ENCODE data around the gene NSG1. TPM values are rescaled to one million over a fixed set of nuclear protein-coding genes. Genes with fewer than 3 reads are reported as not detected.
A peak's percentile ranks its signal among the peaks of the same experiment; 100 is the strongest.

Gene NSG1
- total and polyA plus RNA-seq, 2 of the 13 experiments (the other 11 are each of a cell fraction or from before 2014, with no cell fraction given) = not detected

- in situ Hi-C loops (cut with HindIII; ENCODE audit: extremely low pct_ligation_motif_present, low pct_unique_long_range_greater_than_20kb) = no loop called here
- H3K27me3 ChIP-seq (ENCODE audit: control insufficient read depth in 1 of 2, insufficient read depth in 2 of 2, low read length in 2 of 2) = no peaks in the 10 kb centered on the region
- no peaks in the 10 kb centered on the region for H3K4me1 ChIP-seq (ENCODE audit: insufficient read depth, low read length)
- TF ChIP-seq, protein P1, sequence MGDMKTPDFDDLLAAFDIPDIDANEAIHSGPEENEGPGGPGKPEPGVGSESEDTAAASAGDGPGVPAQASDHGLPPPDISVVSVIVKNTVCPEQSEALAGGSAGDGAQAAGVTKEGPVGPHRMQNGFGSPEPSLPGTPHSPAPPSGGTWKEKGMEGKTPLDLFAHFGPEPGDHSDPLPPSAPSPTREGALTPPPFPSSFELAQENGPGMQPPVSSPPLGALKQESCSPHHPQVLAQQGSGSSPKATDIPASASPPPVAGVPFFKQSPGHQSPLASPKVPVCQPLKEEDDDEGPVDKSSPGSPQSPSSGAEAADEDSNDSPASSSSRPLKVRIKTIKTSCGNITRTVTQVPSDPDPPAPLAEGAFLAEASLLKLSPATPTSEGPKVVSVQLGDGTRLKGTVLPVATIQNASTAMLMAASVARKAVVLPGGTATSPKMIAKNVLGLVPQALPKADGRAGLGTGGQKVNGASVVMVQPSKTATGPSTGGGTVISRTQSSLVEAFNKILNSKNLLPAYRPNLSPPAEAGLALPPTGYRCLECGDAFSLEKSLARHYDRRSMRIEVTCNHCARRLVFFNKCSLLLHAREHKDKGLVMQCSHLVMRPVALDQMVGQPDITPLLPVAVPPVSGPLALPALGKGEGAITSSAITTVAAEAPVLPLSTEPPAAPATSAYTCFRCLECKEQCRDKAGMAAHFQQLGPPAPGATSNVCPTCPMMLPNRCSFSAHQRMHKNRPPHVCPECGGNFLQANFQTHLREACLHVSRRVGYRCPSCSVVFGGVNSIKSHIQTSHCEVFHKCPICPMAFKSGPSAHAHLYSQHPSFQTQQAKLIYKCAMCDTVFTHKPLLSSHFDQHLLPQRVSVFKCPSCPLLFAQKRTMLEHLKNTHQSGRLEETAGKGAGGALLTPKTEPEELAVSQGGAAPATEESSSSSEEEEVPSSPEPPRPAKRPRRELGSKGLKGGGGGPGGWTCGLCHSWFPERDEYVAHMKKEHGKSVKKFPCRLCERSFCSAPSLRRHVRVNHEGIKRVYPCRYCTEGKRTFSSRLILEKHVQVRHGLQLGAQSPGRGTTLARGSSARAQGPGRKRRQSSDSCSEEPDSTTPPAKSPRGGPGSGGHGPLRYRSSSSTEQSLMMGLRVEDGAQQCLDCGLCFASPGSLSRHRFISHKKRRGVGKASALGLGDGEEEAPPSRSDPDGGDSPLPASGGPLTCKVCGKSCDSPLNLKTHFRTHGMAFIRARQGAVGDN (CRISPR knock-in tag; IDR thresholded peaks at IDR 0.05) = 0 out of 2 replicates have a peak, but pooled peaks have one; percentile 15
- no peak for TF ChIP-seq ZNF275 (CRISPR knock-in tag; IDR thresholded peaks at IDR 0.05; ENCODE audit: borderline replicate concordance)
- ATAC-seq (no peak), FAIRE-seq (no peak), DNase-seq (ENCODE audit: low spot score) (no peak)
- no peaks in the 10 kb centered on the region for H4K20me1 ChIP-seq (ENCODE audit: insufficient read depth, low read length)
- no TSS peak for BruUV-seq (replicated peaks)
- ChIA-PET CTCF (ENCODE audit: low intra/inter-chr PET ratio, low total read pairs) (no interaction called here), POLR2A (no interaction called here)
- no peak overlapping the region for H3K9ac ChIP-seq (ENCODE audit: insufficient read depth, low read depth, low read length)
- H2AFZ ChIP-seq (ENCODE audit: low read length) = no peak overlapping the region
- H3K36me3 ChIP-seq (replicated peaks in 1 of 2; ENCODE audit: control insufficient read depth in 1 of 2, insufficient read depth in 2 of 2, low read length in 2 of 2) = peaks cover 11 to 54% of the 10 kb centered on the region in 2 experiments
- intact Hi-C loops (cut with micrococcal nuclease; ENCODE audit: unreplicated experiment) = no loop called here
- H3K4me3 ChIP-seq (replicated peaks in 1 of 3; ENCODE audit: insufficient read depth in 1 of 3, low read depth in 2 of 3, low read length in 3 of 3) = no peak overlapping the region
- no peaks in the 10 kb centered on the region for H3K79me2 ChIP-seq (ENCODE audit: insufficient read depth, low read length)
- WGBS (ENCODE audit: low lambda C conversion rate) = 90% methylated on average over 7 of the region's 11 CpGs
- no peaks in the 10 kb centered on the region for H3K9me3 ChIP-seq (ENCODE audit: low read length)
- H3K4me2 ChIP-seq (ENCODE audit: low read depth, low read length) = no peak overlapping the region
- H3K27ac ChIP-seq (ENCODE audit: extremely low read length, insufficient read depth, low read length) = no peak overlapping the region
These were observed 45.6 kb downstream of the NSG1 start for GRCh38 chr4:4432341-4433125.

Data from HepG2 (cell line).